T-helper 17 cell (primary cell): ENCODE measurements around the gene TAX1BP3. TPM values are rescaled to one million over a fixed set of nuclear protein-coding genes. Genes with fewer than 3 reads are reported as not detected.

Experiments
- ATAC-seq: fragments of 150-1000 bp; cut with Tn5 transposase; 2 replicates; pipeline ENCODE4 v1.10.0; 2021; ENCODE audit warnings: mild to moderate bottlenecking, moderate library complexity
- DNase-seq, 3 donors: peaks; one replicate each; pipeline versions ENCODE4 v3.0.0 to v3.0.0-alpha.2; 2020 to 2021
- H3K9me3 ChIP-seq: one replicate; pipeline ENCODE4 v1.7.0; 2013; ENCODE audit warnings: low read length, mild to moderate bottlenecking; ENCODE audit not compliant: control insufficient read depth, poor library complexity, severe bottlenecking
- H3K27ac Mint-ChIP-seq: one replicate; pipeline ENCODE4 v1.8.0; 2022; ENCODE audit warnings: mild to moderate bottlenecking, moderate library complexity, mixed read lengths
- H3K27me3 Mint-ChIP-seq: one replicate; pipeline ENCODE4 v1.8.0; 2022; ENCODE audit warnings: mixed read lengths
- H3K36me3 Mint-ChIP-seq: one replicate; pipeline ENCODE4 v1.8.0; 2022; ENCODE audit warnings: low read depth, mixed read lengths
- H3K4me1 Mint-ChIP-seq: one replicate; pipeline ENCODE4 v1.8.0; 2022; ENCODE audit warnings: mild to moderate bottlenecking, mixed read lengths
- H3K4me3 Mint-ChIP-seq: one replicate; pipeline ENCODE4 v1.8.0; 2022; ENCODE audit warnings: mild to moderate bottlenecking, moderate library complexity, mixed read lengths
- total RNA-seq, 4 donors: library from RNA in 2 of 4; stranded (reverse) in 2 of 4; gene quantifications; one replicate each; pipeline ENCODE4 v1.2.3 and lab custom pipeline; 2022 to 2026

The TAX1BP3 gene
- total RNA-seq, 2 donors from 2014 or later, result 9.1 to 32.9 TPM

DNA sequence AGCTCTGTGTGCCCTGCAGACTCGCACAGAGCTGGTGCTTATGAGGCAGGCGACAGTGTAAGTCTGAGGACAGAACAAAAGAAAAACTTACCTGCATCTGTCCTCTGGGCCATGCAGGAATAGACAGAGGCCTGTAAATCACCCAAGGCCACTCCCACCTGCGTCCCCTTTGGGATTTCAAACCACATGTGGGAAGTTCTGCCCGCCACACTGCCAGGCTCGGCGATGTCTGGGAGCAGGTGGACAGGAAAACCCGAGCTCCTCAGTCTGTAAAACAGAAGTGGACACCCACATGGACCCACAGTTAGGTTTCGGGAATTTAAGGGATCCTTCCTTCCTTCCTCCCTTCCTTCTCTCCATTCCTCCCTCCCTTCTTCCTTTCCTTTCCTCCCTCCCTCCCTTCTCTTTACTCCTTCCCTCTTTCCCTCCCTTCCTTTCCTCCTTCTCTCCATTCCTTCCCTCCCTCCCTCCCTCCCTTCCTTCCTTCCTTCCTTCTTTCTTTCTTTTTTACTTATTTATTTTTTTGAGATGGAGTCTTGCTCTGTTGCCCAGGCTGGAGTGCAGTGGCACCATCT lies 47.1 kb downstream of the TAX1BP3 start:
- DNase-seq (no peak), ATAC-seq (no peak)
- no peaks in the 10 kb centered on the region for H3K9me3 ChIP-seq
- Mint-ChIP-seq H3K36me3 (peaks cover 10% of the 10 kb centered on the region), H3K4me3 (no peak overlapping the region), H3K27me3 (no peaks in the 10 kb centered on the region), H3K27ac (no peak overlapping the region), H3K4me1 (no peaks in the 10 kb centered on the region)

DNA sequence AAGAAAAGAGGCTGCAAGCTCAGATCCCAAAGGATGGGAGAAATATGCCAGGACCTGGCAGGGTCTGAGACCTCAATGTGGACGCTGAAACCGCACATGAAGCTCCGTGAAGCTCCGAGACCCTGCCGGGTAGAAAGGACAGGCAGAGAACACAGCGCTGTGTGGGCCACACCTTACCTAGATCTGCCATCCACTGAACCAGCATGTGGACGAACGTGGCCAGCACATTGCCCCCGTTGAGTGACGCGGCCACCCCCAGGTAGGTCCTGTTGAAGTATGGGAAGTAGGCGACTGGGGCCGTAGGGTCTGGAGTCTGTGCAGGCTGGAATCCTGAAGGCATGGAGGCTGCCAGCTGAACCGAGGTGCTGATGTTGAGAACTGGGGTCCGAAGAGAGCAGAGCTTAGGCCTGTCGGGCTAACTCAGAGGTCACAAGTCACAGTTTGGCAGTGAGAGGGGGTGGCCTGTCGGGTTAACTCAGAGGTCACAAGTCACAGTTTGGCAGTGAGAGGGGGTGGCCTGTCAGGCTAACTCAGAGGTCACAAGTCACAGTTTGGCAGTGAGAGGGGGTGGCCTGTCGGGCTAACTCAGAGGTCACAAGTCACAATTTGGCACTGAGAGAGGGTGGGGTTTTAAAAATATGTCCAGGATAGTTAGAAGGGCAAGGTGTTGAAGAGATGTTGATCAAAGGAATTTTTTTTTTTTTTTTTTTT lies 53.1 kb downstream of the TAX1BP3 start:
- H3K9me3 ChIP-seq, result no peaks in the 10 kb centered on the region
- no peak overlapping the region for H3K27ac Mint-ChIP-seq
- no peaks in the 10 kb centered on the region for H3K4me1 Mint-ChIP-seq
- ATAC-seq (no peak), DNase-seq (no peak)
- H3K4me3 Mint-ChIP-seq, result no peak overlapping the region
- H3K27me3 Mint-ChIP-seq, result no peaks in the 10 kb centered on the region
- H3K36me3 Mint-ChIP-seq, result peaks cover 13% of the 10 kb centered on the region

GRCh38 chr17:3613124-3613523 lies 55.3 kb downstream of the TAX1BP3 start:
- no peak for ATAC-seq
- no peak overlapping the region for H3K4me3 Mint-ChIP-seq
- H3K27ac Mint-ChIP-seq, result no peak overlapping the region
- no peak for DNase-seq
- no peaks in the 10 kb centered on the region for H3K4me1 Mint-ChIP-seq
- H3K27me3 Mint-ChIP-seq, result no peaks in the 10 kb centered on the region
- peaks cover 11% of the 10 kb centered on the region for H3K36me3 Mint-ChIP-seq
- H3K9me3 ChIP-seq, result no peaks in the 10 kb centered on the region

Other genes with a start within 250 kb of the TAX1BP3 start
- gene OR1E2, start 234.7 kb downstream of the TAX1BP3 start, total RNA-seq, result not detected
- gene SPATA22, start 196.8 kb downstream of the TAX1BP3 start, total RNA-seq, result under 1 TPM in 1 of 2 donors, not detected in 1; 0.22 TPM
- gene ASPA, start 192.6 kb downstream of the TAX1BP3 start, total RNA-seq, result not detected
- gene TRPV3, start 110.8 kb downstream of the TAX1BP3 start, total RNA-seq, result under 1 TPM; 0.27 to 0.55 TPM
- 1 to 10 TPM; 3.2 to 4.0 TPM for gene TRPV1, start 59.2 kb downstream of the TAX1BP3 start, total RNA-seq
- gene SHPK, start 32.3 kb downstream of the TAX1BP3 start, total RNA-seq, result 1 to 10 TPM; 5.3 to 6.4 TPM
- 1 to 10 TPM; 6.9 to 7.4 TPM for gene CTNS, start 31.8 kb downstream of the TAX1BP3 start, total RNA-seq
- 10 to 100 TPM; 23.0 to 28.7 TPM for gene EMC6, start 234 bp upstream of the TAX1BP3 start, total RNA-seq
- gene P2RX5, start 27.6 kb upstream of the TAX1BP3 start, total RNA-seq, result 10 to 100 TPM; 21.8 to 34.2 TPM
- under 1 TPM; 0.22 to 0.31 TPM for gene HASPIN, start 55.3 kb upstream of the TAX1BP3 start, total RNA-seq
- gene ITGAE, start 132.6 kb upstream of the TAX1BP3 start, total RNA-seq, result 10 to 100 TPM; 10.2 to 14.3 TPM
- 10 to 100 TPM; 37.0 to 42.9 TPM for gene NCBP3, start 177.7 kb upstream of the TAX1BP3 start, total RNA-seq
- gene CAMKK1, start 224.5 kb upstream of the TAX1BP3 start, total RNA-seq, result 1 to 10 TPM; 5.8 to 5.9 TPM
- gene P2RX1, start 247.9 kb upstream of the TAX1BP3 start, total RNA-seq, result 10 to 100 TPM in 1 of 2 donors, 1 to 10 TPM in 1; 4.2 to 15.0 TPM